HG02852 (cell line): Measurements from ENCODE around the gene SYNE2.

Experiments used
- ATAC-seq: cut with Tn5 transposase; IDR thresholded peaks from one replicate; pipeline ENCODE4 v1.9.1; 2021; ENCODE audit warnings: mild to moderate bottlenecking, moderate library complexity; ENCODE audit not compliant: unreplicated experiment

Gene SYNE2

GRCh38 chr14:63874223-63874622, 21.4 kb downstream of the SYNE2 start:
- ATAC-seq: no peak

DNA sequence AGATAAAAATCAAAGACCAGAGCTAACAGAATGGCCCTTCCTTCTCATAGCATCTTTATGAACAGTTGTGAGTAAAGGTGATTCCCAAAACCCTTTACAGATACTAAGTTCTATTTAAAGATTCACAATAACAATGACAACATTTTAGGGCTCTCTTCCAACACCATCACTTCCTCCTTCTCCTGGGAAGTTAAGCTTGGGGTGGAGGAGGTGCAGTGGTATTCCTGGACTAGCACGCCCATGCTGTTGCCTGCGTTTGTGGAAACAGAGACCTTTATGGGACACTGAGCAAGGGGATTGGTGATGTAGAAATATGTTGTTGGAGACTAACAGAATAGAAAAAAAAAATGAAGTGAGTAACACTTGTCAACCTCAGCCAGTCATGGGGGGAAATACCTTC, 22.5 kb downstream of the SYNE2 start:
- no peak for ATAC-seq

- ATAC-seq: no peak
Observed at GRCh38 chr14:63877550-63877939, 24.7 kb downstream of the SYNE2 start.

- no peak for ATAC-seq
Observed at GRCh38 chr14:63878052-63878451, 25.2 kb downstream of the SYNE2 start.

GRCh38 chr14:63878792-63879191, 26.0 kb downstream of the SYNE2 start:
- ATAC-seq: no peak

- no peak for ATAC-seq
Observed at GRCh38 chr14:63881926-63882325, 29.1 kb downstream of the SYNE2 start.

DNA sequence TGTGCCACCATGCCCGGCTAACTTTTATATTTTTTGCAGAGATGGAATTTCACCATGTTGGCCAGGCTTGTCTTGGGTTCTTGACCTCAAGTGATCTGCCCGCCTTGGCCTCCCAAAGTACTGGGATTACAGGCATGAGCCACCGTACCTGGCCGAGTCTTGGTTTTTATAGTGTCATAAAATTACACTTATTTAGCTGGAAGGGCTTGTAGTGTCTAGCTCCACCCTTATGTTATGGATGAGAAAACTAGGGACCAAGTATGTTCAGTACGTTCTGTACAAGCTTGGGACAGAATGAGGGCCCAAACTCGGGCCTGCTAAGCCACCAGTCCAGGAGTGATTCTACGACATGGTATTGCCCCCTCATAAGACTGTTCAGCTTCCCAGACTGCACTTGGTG, 35.1 kb downstream of the SYNE2 start:
- no peak for ATAC-seq

DNA sequence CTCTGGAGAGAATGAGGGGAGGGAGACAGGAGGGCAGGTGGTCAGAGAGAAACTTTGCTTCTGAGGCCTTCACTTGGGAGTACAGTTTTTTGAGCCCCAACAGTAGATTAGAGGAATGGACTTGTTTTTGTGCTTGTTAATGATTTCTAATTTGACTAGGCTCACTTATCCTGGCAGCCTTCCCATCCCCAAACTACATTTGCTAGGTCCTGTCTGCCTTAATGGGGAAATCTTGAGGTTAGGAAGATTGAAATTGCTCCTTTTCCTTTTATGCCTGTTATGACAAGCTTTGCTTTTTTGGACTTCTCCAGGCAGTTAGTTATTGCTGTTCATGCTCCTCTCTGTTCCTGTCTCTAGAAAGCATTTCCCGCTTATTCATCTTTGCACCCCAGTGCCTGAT, 37.7 kb downstream of the SYNE2 start:
- ATAC-seq: no peak

GRCh38 chr14:63891148-63891975, 38.6 kb downstream of the SYNE2 start:
- no peak for ATAC-seq

GRCh38 chr14:63892265-63892664, 39.5 kb downstream of the SYNE2 start:
- ATAC-seq: no peak

DNA sequence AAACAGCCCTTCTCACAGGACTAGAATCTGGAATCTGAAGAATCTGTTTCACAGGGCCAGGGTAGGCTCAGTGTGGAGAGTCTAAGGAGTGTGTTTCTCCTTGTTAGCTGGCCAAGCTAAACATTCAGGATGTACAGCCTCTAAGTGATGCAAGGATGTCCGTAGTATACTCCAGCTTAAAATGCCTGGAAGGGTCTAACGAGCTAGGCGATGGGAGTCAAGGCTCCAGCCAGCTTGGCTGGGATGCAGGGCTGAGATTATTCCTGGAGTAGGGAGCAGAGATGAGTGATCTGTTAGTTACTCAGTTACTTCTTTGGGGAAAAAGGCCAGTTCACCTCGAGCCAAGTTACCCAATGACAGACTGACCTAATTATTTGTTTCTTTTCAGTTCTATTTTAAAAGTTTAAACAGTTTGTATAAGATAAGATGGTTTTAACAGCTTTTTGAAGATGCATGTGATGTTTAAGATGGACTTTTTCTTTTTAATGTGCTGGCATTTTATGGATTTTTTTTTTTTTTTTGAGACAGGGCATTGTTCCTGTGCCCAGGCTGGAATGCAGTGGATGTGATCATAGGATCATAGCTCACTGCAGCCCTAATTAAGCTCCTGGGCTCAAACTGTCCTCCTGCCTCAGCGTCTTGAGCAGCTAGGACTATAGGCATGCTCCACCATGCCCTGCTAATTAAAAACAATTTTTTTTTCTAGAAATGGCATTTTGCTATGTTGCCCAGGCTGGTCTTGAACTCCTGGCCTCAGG, 41.1 kb downstream of the SYNE2 start:
- no peak for ATAC-seq

DNA sequence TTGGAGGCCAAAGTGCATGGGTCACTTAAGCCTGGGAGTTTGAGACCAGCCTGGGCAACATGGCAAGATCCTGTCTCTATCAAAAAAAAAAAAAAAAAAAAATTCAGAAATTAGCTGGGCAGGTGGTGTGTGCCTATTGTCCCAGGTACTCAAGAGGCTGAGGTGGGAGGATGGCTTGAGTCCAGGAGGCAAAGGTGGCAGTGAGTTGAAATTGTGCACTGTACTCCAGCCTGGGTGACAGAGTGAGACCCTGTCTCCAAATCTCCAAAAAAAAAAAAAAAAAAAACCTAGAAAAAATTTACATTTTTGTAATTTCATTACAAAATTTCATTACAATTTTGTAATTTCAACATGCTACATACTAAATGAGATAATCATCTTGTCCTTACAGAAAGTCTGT, 42.7 kb downstream of the SYNE2 start:
- ATAC-seq: no peak

DNA sequence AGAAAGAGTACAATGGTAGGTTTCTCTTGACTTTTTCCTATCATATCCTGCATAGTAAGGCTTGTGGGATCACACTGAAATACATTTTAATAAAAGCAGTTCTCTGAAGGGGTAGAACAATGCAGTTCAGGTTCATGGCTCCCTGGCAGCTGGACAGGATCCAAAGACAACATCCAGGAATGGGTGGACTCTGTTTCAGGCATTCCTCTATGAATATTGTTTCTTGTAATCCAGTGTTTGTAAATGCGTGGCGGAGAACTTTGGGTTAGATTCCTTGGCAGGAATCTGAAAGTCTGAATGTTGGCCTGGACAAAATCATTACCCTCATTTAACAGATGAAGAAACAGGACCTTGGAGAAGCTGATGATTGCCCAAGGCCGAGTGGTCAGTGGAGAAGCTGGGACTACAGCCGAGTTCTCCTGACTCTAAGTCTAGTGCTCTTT, 43.5 kb downstream of the SYNE2 start:
- ATAC-seq: no peak

- ATAC-seq: no peak
Observed at GRCh38 chr14:63897721-63898163, 44.9 kb downstream of the SYNE2 start.

- ATAC-seq: no peak
Observed at GRCh38 chr14:63899953-63900352, 47.1 kb downstream of the SYNE2 start.

GRCh38 chr14:63901434-63902085, 48.8 kb downstream of the SYNE2 start:
- ATAC-seq: no peak

DNA sequence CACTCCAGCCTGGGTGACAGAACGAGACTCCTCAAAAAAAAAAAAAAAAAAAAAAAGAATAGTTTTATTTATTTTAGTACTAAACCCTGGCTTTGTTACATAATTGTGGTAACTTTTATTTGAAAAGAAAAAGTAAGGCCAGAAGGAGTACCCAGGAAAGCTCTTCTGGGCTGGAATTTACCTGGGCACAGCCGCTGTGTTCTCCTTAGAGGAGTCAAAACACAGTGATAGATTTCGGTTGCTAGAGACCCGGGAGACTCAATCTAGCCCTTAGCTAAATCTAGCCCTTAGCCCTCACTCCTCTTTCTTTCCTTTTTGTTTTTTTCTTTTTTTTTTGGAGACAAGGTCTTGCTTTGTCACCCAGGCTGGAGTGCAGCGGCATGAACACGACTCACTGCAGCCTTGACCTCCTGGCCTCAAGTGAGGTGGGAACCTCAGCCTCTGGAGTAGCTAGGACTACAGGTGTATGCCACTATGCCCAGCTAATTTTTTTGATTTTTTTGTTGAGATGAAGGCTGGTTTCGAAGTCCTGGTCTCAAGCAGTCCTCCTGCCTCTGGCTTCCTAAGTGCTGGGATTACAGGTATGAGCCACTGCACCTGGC, 49.7 kb downstream of the SYNE2 start:
- no peak for ATAC-seq

DNA sequence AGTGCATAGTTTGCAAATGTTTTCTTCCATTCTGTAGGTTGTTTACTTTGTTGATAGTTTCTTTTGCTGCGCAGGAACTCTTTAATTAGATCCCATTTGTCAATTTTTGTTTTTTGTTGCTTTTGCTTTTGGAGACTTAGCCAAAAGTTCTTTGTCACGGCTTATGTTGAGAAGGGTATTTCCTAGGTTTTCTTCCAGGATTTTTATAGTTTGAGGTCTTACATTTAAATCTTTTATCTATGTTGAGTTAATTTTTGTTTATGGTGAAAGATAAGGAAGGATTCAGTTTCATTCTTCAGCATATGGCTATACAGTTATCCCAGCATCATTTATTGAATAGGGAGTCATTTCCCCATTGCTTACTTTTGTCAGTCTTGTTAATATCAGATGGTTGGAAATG, 51.9 kb downstream of the SYNE2 start:
- no peak for ATAC-seq

DNA sequence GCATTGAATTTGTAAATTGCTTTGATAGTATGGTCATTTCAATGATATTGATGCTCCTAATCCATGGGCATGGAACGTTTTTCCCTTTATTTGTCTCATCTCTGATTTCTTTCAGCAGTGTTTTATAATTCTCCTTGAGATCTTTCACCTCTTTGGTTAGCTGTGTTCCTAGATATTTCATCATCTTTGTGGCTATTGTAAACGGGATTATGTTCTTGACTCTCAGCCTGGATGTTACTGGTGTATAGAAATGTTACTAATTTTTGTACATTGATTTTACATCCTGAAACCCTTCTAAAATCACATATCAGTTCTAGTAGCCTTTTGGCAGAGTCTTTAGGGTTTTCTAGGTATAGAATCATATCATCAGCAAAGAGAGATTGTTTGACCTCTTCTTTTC, 52.6 kb downstream of the SYNE2 start:
- no peak for ATAC-seq

DNA sequence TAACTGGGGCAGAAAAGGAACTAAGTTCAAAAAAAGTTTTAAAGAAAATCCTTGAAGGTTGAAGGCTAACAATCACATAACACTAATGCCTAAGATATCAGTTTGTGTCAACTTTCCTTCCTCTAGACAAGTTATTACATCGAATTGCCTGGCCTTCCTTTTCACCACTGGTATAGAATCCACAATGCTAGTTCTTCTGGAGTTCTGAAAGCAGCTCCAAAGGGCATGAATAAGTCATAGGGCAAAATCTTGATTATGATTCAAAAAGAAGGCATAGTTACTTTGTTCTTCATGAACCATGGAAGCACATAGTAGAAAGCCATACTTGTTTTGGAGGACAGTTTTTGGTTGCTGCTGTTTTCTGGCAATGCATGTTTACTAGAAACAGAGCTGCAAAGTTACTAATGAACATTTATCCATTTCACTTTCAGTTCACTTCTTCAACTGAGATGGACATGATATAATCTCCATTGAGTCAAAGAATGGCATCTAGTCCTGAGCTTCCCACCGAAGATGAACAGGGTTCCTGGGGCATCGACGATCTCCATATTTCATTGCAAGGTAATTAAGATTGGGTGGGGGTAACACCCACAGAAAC, 56.0 kb downstream of the SYNE2 start:
- ATAC-seq: no peak

DNA sequence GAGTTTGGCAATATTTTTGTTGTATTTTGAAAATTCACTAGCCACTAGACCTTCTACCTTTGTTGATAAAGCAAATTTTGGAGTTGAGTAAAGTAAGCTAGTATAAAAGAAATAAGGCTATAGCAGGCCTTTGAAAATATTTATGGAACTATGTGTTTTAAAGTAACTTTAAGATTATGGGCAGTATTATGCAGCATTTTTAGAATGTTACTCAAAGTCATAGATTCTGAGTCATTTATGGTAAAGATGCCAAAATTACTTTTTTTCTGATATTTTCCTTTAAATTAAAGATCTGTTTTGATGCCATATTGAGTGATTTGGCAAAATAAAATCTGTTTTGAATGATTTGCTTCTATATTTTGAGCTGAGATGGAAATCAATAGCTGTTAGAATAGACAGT, 57.2 kb downstream of the SYNE2 start:
- ATAC-seq: no peak
